Measurements from ENCODE around the gene SYCP2L.
"Not testable (repeated sequence)": the region's sequence is repeated elsewhere in the genome, so short reads cannot be mapped to it uniquely, and the experiment has no call there.

GRCh38 chr6:10919520-10919919 lies 32.7 kb downstream of the SYCP2L start:
- TF ChIP-seq, protein P1, sequence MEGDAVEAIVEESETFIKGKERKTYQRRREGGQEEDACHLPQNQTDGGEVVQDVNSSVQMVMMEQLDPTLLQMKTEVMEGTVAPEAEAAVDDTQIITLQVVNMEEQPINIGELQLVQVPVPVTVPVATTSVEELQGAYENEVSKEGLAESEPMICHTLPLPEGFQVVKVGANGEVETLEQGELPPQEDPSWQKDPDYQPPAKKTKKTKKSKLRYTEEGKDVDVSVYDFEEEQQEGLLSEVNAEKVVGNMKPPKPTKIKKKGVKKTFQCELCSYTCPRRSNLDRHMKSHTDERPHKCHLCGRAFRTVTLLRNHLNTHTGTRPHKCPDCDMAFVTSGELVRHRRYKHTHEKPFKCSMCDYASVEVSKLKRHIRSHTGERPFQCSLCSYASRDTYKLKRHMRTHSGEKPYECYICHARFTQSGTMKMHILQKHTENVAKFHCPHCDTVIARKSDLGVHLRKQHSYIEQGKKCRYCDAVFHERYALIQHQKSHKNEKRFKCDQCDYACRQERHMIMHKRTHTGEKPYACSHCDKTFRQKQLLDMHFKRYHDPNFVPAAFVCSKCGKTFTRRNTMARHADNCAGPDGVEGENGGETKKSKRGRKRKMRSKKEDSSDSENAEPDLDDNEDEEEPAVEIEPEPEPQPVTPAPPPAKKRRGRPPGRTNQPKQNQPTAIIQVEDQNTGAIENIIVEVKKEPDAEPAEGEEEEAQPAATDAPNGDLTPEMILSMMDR (IDR thresholded peaks at IDR 0.05), result not testable (repeated sequence)
- not testable (repeated sequence) for TF ChIP-seq ZFX (IDR thresholded peaks at IDR 0.05; ENCODE audit: borderline replicate concordance)
